ENCODE data around the gene KCNK3.

The KCNK3 gene

DNA sequence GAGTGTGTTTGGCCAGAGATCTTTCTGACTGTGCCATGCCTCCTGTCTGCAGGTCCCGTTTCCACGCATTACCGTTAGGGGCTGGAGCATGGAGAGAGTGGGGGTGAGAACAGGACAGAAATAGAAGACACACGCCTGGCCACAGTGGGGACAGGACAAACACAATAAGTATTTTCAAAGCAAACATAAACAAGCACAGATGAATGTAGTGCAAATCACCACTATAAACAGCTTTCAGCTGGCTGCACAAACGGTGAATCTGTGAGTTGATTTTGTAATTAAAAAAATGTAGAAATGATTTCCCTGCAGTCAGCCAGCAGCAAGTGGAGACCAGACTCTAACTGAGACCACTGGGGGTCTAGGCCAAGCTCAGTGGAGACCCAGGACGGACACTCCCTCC, 6.8 kb downstream of the KCNK3 start:
- Histone ChIP-seq H3K27ac (no peak overlapping the region), H3K4me1 (ENCODE audit: low read depth, poor library complexity, severe bottlenecking) (no peaks in the 10 kb centered on the region), H3K4me3 (IDR thresholded peaks at IDR 0.05; ENCODE audit: insufficient read depth, low read depth, low read length) (no peak overlapping the region), H4K20me1 (ENCODE audit: insufficient read depth) (no peaks in the 10 kb centered on the region), H3K27me3 (ENCODE audit: insufficient read depth, low read depth) (peaks cover 49% of the 10 kb centered on the region), H3K36me3 (ENCODE audit: insufficient read depth) (no peaks in the 10 kb centered on the region), H3K79me2 (ENCODE audit: insufficient read depth, low read depth) (no peaks in the 10 kb centered on the region), H3K4me2 (no peak overlapping the region), H3K9ac (no peak overlapping the region), H2AFZ (ENCODE audit: low read depth) (no peak overlapping the region)
- TF ChIP-seq, protein P1, sequence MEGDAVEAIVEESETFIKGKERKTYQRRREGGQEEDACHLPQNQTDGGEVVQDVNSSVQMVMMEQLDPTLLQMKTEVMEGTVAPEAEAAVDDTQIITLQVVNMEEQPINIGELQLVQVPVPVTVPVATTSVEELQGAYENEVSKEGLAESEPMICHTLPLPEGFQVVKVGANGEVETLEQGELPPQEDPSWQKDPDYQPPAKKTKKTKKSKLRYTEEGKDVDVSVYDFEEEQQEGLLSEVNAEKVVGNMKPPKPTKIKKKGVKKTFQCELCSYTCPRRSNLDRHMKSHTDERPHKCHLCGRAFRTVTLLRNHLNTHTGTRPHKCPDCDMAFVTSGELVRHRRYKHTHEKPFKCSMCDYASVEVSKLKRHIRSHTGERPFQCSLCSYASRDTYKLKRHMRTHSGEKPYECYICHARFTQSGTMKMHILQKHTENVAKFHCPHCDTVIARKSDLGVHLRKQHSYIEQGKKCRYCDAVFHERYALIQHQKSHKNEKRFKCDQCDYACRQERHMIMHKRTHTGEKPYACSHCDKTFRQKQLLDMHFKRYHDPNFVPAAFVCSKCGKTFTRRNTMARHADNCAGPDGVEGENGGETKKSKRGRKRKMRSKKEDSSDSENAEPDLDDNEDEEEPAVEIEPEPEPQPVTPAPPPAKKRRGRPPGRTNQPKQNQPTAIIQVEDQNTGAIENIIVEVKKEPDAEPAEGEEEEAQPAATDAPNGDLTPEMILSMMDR (conservative IDR thresholded peaks at IDR 0.05; ENCODE audit: low read depth, low read length): no peak

DNA sequence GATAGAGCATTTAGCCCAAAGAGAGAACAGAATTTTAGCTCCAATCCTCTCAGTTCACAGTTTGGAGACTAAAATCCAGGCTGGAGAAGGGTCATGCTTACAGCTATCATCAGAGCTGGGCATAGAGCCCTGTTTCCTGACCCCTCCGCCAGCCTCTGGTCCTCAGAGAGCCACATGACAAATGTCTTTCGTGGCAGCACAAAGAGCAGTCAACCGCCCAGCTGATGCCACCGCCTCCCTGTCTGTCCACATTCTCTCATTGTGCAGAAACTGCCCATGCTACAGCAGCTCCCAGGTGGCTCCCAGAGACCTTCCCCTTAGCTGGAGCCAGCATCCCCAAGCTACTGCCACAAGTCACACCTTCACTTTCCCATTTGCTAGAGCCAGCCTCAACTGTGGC, 7.6 kb downstream of the KCNK3 start:
- H3K79me2 ChIP-seq (ENCODE audit: insufficient read depth, low read depth): no peaks in the 10 kb centered on the region
- H3K4me2 ChIP-seq: no peak overlapping the region
- TF ChIP-seq, protein P1 (conservative IDR thresholded peaks at IDR 0.05; ENCODE audit: low read depth, low read length): no peak

DNA sequence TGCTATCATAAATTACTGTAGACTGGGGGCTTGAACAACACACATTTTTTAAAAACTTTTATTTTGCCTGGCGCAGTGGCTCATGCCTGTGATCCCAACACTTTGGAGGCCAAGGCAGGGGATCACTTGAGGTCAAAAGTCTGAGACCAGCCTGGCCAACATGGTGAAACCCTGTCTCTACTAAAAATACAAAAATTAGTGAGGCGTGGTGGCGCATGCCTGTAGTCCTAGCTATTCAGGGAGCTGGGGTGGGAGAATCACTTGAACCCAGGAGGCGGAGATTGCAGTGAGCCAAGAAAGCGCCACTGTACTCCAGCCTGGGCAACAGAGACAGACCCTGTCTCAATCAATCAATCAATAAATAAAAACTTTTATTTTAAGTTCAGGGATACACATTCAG, 9.1 kb downstream of the KCNK3 start:
- H3K4me2 ChIP-seq: no peak overlapping the region
- no peaks in the 10 kb centered on the region for H3K36me3 ChIP-seq (ENCODE audit: insufficient read depth)
- peaks cover 50% of the 10 kb centered on the region; the same call in 1 of the 2 replicates for H3K27me3 ChIP-seq (ENCODE audit: insufficient read depth, low read depth)
- H3K27ac ChIP-seq: no peak overlapping the region
- H2AFZ ChIP-seq (ENCODE audit: low read depth): no peak overlapping the region
- H3K4me3 ChIP-seq (IDR thresholded peaks at IDR 0.05; ENCODE audit: insufficient read depth, low read depth, low read length): no peak overlapping the region
- H3K9ac ChIP-seq: no peak overlapping the region
- H3K79me2 ChIP-seq (ENCODE audit: insufficient read depth, low read depth): no peaks in the 10 kb centered on the region
- H3K4me1 ChIP-seq (ENCODE audit: low read depth, poor library complexity, severe bottlenecking): no peaks in the 10 kb centered on the region
- TF ChIP-seq, protein P1 (conservative IDR thresholded peaks at IDR 0.05; ENCODE audit: low read depth, low read length): no peak
- no peaks in the 10 kb centered on the region for H4K20me1 ChIP-seq (ENCODE audit: insufficient read depth)

More for the DNA sequence above, 7.6 kb downstream of the KCNK3 start:
- Histone ChIP-seq H2AFZ (ENCODE audit: low read depth) (no peak overlapping the region), H4K20me1 (ENCODE audit: insufficient read depth) (no peaks in the 10 kb centered on the region), H3K27ac (no peak overlapping the region), H3K9ac (no peak overlapping the region), H3K4me3 (IDR thresholded peaks at IDR 0.05; ENCODE audit: insufficient read depth, low read depth, low read length) (no peak overlapping the region), H3K4me1 (ENCODE audit: low read depth, poor library complexity, severe bottlenecking) (no peaks in the 10 kb centered on the region), H3K36me3 (ENCODE audit: insufficient read depth) (no peaks in the 10 kb centered on the region), H3K27me3 (ENCODE audit: insufficient read depth, low read depth) (peaks cover 47% of the 10 kb centered on the region; the same call in 1 of the 2 replicates)

DNA sequence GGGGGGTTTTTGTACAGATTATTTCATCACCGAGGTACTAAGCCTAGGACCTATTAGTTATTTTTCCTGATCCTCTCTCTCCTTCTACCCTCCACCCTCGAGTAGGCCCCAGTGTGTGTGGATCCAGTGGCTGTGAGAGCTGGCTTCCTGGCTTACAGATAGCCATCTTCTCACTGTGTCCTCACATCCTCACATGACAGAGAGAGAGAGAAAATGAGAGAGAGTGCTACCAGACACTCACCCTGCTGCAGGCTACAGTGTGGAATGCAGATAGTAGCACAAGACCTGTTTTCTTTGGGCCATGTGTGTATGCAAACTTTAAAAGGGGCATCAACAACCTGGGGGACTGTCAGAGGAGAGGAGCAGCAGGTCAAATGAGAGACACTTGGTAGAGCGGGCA, 9.5 kb downstream of the KCNK3 start:
- no peak overlapping the region for H3K4me2 ChIP-seq

More for the DNA sequence above, 9.5 kb downstream of the KCNK3 start:
- Histone ChIP-seq H4K20me1 (ENCODE audit: insufficient read depth) (no peaks in the 10 kb centered on the region), H3K27ac (no peak overlapping the region), H3K9ac (no peak overlapping the region), H3K4me3 (IDR thresholded peaks at IDR 0.05; ENCODE audit: insufficient read depth, low read depth, low read length) (no peak overlapping the region), H3K4me1 (ENCODE audit: low read depth, poor library complexity, severe bottlenecking) (no peaks in the 10 kb centered on the region), H2AFZ (ENCODE audit: low read depth) (no peak overlapping the region), H3K36me3 (ENCODE audit: insufficient read depth) (no peaks in the 10 kb centered on the region), H3K79me2 (ENCODE audit: insufficient read depth, low read depth) (no peaks in the 10 kb centered on the region), H3K27me3 (ENCODE audit: insufficient read depth, low read depth) (peaks cover 47% of the 10 kb centered on the region; the same call in 1 of the 2 replicates)
- TF ChIP-seq, protein P1 (conservative IDR thresholded peaks at IDR 0.05; ENCODE audit: low read depth, low read length): no peak

Data from KMS-11 (cell line).